Hepatocyte (in vitro differentiated cells): Measurements from ENCODE around the gene ABHD12B.

Source experiments
- EZH2phosphoT487 ChIP-seq: fragments of 200-600 bp; sonication (generic); IDR thresholded peaks from one replicate; pipeline ENCODE4 v1.6.1; 2018; ENCODE audit warnings: antibody characterized with exemption, mild to moderate bottlenecking, low read depth, moderate library complexity; ENCODE audit not compliant: unreplicated experiment, severe bottlenecking
- TF ChIP-seq, protein P1 (sequence below): fragments of 200-600 bp; sonication (generic); IDR thresholded peaks from 2 replicates; pipeline ENCODE4 v1.5.1; 2016; ENCODE audit warnings: antibody characterized with exemption, mild to moderate bottlenecking; ENCODE audit not compliant: poor library complexity

DNA sequence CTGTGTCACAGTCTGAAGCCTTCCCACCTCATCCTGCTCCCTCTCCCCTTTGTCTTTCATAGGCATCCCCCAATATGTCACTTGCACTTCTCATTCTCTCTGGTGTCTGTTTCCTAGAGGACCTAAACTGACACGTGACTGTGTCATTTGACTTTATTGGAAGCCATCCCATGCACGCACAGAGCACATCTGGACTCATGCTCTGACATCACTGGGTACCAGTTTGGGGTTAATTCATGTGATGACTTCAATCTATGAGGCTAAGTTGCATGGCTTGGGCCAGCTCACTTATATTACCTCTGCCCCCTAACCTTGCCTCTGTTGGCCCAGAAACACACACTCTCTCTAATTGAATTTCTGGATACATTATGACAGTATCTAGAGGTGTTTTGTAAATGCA, 51.0 kb downstream of the ABHD12B start:
- no peak for TF ChIP-seq EZH2phosphoT487
- TF ChIP-seq, protein P1, sequence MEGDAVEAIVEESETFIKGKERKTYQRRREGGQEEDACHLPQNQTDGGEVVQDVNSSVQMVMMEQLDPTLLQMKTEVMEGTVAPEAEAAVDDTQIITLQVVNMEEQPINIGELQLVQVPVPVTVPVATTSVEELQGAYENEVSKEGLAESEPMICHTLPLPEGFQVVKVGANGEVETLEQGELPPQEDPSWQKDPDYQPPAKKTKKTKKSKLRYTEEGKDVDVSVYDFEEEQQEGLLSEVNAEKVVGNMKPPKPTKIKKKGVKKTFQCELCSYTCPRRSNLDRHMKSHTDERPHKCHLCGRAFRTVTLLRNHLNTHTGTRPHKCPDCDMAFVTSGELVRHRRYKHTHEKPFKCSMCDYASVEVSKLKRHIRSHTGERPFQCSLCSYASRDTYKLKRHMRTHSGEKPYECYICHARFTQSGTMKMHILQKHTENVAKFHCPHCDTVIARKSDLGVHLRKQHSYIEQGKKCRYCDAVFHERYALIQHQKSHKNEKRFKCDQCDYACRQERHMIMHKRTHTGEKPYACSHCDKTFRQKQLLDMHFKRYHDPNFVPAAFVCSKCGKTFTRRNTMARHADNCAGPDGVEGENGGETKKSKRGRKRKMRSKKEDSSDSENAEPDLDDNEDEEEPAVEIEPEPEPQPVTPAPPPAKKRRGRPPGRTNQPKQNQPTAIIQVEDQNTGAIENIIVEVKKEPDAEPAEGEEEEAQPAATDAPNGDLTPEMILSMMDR: no peak
